Kidney epithelial cell (primary cell): Measurements from ENCODE around the gene MYOCD. TPM values are rescaled to one million over a fixed set of nuclear protein-coding genes. Genes with fewer than 3 reads are reported as not detected.

Experiments used
- DNase-seq: peaks from one replicate; pipeline ENCODE4 v3.0.0-alpha.2; 2010; ENCODE audit warnings: low read depth
- H3K27me3 ChIP-seq: 2 replicates; pipeline ENCODE4 v1.6.0; 2011; ENCODE audit warnings: low read length; ENCODE audit not compliant: control insufficient read depth, insufficient read depth
- H3K36me3 ChIP-seq: 2 replicates; pipeline ENCODE4 v1.5.1; 2011; ENCODE audit warnings: low read length; ENCODE audit not compliant: control insufficient read depth, insufficient read depth
- H3K4me3 ChIP-seq: 2 replicates; pipeline ENCODE4 v1.5.1; 2011; ENCODE audit warnings: low read depth, mild to moderate bottlenecking, control low read depth, low read length
- total RNA-seq: library from RNA; depleted of rRNA; stranded (reverse); fragments of >200 nt; gene quantifications from 2 replicates; pipeline ENCODE4 v1.2.3, GENCODE V29; 2015
- TF ChIP-seq, protein P1 (sequence below): IDR thresholded peaks from 2 replicates; pipeline ENCODE4 v1.5.1; 2011; ENCODE audit warnings: mild to moderate bottlenecking, moderate library complexity, low read length, control low read depth, inconsistent platforms; ENCODE audit not compliant: insufficient read depth, poor library complexity, severe bottlenecking

The MYOCD gene
- total RNA-seq, 1 donor from 2014 or later: 2.1 TPM

GRCh38 chr17:12794919-12795532 lies 129.3 kb downstream of the MYOCD start:
- no peaks in the 10 kb centered on the region for H3K36me3 ChIP-seq
- no peak overlapping the region for H3K4me3 ChIP-seq
- peaks cover 3% of the 10 kb centered on the region for H3K27me3 ChIP-seq
- TF ChIP-seq, protein P1, sequence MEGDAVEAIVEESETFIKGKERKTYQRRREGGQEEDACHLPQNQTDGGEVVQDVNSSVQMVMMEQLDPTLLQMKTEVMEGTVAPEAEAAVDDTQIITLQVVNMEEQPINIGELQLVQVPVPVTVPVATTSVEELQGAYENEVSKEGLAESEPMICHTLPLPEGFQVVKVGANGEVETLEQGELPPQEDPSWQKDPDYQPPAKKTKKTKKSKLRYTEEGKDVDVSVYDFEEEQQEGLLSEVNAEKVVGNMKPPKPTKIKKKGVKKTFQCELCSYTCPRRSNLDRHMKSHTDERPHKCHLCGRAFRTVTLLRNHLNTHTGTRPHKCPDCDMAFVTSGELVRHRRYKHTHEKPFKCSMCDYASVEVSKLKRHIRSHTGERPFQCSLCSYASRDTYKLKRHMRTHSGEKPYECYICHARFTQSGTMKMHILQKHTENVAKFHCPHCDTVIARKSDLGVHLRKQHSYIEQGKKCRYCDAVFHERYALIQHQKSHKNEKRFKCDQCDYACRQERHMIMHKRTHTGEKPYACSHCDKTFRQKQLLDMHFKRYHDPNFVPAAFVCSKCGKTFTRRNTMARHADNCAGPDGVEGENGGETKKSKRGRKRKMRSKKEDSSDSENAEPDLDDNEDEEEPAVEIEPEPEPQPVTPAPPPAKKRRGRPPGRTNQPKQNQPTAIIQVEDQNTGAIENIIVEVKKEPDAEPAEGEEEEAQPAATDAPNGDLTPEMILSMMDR: no peak
- no peak for DNase-seq

DNA sequence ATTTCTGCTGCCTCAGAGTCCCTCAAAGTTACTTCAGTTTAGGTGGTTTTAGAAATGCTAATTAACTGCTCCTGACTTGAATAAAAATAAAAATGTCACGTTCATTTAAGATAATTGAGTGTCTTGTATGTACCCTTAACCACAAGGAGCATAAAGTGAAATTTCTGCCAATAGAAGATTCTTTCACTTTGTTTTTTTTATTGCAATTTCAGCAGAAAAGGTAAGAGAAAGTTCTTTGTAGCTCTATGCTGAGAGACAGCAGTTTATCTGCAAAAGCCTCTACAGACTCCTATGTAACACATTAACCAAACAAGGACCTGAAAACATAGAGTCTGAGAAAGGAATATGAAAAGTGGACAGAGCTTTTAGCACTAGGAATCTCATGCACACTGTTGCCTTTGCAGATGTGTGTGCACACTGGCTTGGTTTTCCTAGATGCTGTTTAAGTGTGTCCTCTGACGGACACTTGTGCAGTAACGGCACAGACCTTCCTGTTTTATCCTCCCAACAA lies 135.2 kb downstream of the MYOCD start:
- DNase-seq: no peak
- TF ChIP-seq, protein P1: no peak
- H3K27me3 ChIP-seq: no peaks in the 10 kb centered on the region
- no peaks in the 10 kb centered on the region for H3K36me3 ChIP-seq
- no peak overlapping the region for H3K4me3 ChIP-seq

- Histone ChIP-seq H3K36me3 (no peaks in the 10 kb centered on the region), H3K27me3 (no peaks in the 10 kb centered on the region), H3K4me3 (no peak overlapping the region)
- TF ChIP-seq, protein P1: no peak
- DNase-seq: no peak
These were observed 140.9 kb downstream of the MYOCD start for GRCh38 chr17:12806630-12807029.

GRCh38 chr17:12808723-12809122 lies 143.0 kb downstream of the MYOCD start:
- TF ChIP-seq, protein P1: no peak
- no peak for DNase-seq
- H3K4me3 ChIP-seq: no peak overlapping the region
- H3K27me3 ChIP-seq: no peaks in the 10 kb centered on the region
- no peaks in the 10 kb centered on the region for H3K36me3 ChIP-seq

DNA sequence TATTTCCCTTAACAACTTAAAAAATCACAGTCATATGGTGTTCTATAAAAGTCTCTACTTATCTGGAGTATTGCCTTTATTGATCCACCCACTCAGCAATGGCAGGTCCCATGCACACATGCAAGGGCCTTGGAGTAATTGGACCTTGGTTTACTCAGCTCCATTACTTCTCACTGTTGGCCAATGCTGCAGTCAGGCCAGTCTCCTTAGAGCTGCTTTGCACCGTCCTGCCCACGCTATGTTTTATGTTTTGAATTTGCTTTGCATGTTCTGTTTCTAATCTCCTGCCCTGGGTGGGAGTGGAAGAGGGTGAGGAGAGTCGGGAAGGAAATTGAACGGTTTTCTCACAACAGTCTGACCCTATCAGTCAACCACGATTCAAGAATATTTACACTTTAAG lies 147.2 kb downstream of the MYOCD start:
- H3K27me3 ChIP-seq: no peaks in the 10 kb centered on the region
- TF ChIP-seq, protein P1: no peak
- H3K36me3 ChIP-seq: no peaks in the 10 kb centered on the region
- DNase-seq: no peak
- no peak overlapping the region for H3K4me3 ChIP-seq

- no peaks in the 10 kb centered on the region for H3K36me3 ChIP-seq
- TF ChIP-seq, protein P1: no peak
These were observed 148.0 kb downstream of the MYOCD start for GRCh38 chr17:12813664-12814063.

More at GRCh38 chr17:12813664-12814063, 148.0 kb downstream of the MYOCD start:
- no peak for DNase-seq
- Histone ChIP-seq H3K27me3 (no peaks in the 10 kb centered on the region), H3K4me3 (no peak overlapping the region)
